Measurements from ENCODE around the gene NOTCH4.
"Not testable (repeated sequence)": the region's sequence is repeated elsewhere in the genome, so short reads cannot be mapped to it uniquely, and the experiment has no call there.

Gene NOTCH4

DNA sequence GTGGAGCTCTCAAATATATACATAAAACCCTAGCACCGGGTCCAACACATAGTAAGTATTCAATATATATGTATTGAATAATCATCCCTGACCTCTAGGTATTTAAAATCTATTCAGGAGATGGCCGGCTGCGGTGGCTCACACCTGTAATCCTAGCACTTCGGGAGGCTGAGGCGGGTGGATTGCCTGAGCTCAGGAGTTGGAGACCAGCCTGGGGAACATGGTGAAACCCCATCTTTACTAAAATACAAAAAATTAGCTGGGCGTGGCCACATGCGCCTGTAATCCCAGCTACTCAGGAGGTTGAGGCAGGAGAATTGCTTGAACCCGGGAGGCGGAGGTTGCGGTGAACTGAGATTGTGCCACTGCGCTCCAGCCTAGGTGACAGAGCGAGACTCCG, 30.8 kb downstream of the NOTCH4 start:
- DNase-seq (ENCODE audit: low spot score) = not testable (repeated sequence)

DNA sequence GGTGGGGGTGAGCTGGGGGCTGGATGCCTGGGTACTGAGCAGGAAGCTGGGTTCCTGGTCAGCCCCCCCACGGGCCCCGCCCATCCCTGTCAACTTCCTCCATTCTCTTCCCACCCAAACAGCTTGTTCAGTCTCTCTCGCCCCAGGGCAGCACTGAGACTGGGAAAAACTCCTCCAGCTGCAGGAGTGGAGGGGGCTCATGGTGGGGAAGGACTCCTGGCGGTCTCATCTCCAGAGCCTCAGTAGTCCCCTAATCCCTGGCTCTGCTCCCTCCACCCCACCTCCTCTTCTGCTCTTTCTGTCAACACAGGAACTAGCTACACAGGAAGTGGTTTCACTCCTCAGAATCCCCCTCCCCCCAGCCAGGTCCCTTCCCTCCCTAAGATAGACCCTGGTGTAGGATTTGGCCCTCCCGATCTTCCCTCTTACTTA, 31.2 kb downstream of the NOTCH4 start, which contains the start of gene GPSM3:
Gene GPSM3, minus strand, starts transcription at position 36 of the 432 bp plus-strand sequence. CDS start 130 bp downstream, outside the sequence.
- DNase-seq (ENCODE audit: low spot score) = no peak

- no peak for DNase-seq (ENCODE audit: low spot score)
These were observed 31.9 kb downstream of the NOTCH4 start for GRCh38 chr6:32191696-32192607.

- no peak for DNase-seq (ENCODE audit: low spot score)
These were observed 32.8 kb downstream of the NOTCH4 start for GRCh38 chr6:32190911-32191677.

GRCh38 chr6:32190054-32190851, 33.6 kb downstream of the NOTCH4 start, which contains the start of gene PBX2:
Gene PBX2 (minus strand): TSS chr6:32190202. CDS start chr6:32189915, 287 bp downstream.
- DNase-seq (ENCODE audit: low spot score) = peak; percentile 73

DNA sequence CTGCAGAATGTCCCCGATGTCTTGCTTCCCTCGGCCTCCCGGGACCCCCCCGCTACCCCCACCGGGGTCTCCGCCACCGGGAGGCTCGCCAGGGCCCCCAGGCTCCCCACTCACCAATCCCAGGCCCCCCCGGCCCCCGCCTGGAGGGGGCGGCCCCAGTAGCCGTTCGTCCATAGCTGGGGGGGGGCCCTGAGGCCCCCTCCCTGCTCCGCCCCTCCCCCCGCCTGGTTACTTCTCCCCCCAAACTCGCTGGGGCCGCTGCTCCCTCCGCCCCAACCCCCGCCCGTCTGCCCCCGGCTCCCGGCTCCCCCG, 34.2 kb downstream of the NOTCH4 start:
- no peak for DNase-seq (ENCODE audit: low spot score)

DNA sequence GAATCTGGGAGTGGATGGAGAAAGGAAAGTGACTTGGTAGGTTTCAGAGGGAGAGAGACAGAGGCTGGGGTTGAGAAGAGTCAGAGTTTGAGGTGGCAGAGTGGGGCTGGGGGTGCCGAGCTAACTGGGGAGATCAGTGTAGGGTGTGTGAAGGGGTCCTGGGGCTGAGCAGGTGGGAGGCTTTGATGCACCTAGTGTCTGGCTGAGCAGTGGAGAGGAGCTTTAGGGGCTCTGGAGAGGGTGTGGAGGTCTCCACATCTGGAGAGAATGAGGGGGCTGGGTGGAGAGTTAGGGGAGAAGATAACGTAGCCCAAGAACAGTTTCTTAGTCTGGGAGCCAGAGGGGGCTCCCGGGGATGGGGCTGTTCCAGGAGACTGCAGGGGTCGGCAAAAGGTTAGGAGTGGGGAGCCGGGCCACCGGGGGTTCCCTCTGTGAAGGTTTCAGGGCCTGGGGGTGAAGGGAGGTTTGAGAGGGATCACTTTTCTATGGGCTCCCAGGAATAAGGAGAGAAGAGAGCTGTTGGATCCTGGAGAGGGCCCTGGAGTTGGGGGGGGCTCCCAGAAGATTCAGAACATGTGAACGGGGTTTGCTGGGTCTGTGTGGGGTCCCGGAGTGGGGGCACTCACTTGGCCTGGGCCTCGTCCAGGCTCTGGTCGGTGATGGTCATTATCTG, 34.7 kb downstream of the NOTCH4 start:
- DNase-seq (ENCODE audit: low spot score) = no peak

- no peak for DNase-seq (ENCODE audit: low spot score)
These were observed 35.3 kb downstream of the NOTCH4 start for GRCh38 chr6:32188381-32189068.

GRCh38 chr6:32187725-32188380, 36.0 kb downstream of the NOTCH4 start:
- DNase-seq (ENCODE audit: low spot score) = not testable (repeated sequence)

DNA sequence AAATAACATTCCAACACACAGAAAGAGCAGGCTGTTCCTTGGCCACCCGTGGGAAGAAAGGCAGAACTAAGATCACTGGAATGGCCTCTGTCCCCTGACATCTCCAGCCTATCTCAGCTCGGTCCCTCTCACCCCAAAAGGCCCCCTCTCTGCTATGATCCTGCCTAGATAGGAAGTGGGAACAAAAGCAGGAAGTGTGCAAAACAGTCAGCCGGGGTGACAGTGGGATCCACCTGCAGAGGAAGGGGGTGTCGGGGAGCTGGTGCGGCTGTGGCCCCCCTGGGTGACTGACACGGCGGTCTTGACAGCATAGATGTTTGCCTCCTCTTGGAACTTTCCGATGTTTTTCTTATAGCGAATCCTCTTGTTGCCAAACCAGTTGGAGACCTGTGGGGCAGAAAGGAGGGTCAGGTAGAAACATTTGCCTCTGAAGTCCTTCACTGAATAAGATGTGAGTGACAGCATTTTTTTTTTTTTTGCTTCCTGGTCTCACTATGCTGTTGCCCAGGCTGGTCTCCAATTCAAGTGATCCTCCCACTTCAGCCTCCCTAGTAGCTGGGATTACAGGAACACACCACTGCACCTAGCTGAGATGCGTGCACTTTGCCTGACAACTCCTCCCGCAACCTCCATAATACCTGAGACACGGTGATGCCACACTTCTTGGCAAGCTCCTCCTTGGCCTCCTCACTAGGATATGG, 36.7 kb downstream of the NOTCH4 start:
- DNase-seq (ENCODE audit: low spot score) = no peak

GRCh38 chr6:32186151-32186840, 37.6 kb downstream of the NOTCH4 start:
- not testable (repeated sequence) for DNase-seq (ENCODE audit: low spot score)

GRCh38 chr6:32185681-32186131, 38.2 kb downstream of the NOTCH4 start:
- peak; percentile 36 for DNase-seq (ENCODE audit: low spot score)

DNA sequence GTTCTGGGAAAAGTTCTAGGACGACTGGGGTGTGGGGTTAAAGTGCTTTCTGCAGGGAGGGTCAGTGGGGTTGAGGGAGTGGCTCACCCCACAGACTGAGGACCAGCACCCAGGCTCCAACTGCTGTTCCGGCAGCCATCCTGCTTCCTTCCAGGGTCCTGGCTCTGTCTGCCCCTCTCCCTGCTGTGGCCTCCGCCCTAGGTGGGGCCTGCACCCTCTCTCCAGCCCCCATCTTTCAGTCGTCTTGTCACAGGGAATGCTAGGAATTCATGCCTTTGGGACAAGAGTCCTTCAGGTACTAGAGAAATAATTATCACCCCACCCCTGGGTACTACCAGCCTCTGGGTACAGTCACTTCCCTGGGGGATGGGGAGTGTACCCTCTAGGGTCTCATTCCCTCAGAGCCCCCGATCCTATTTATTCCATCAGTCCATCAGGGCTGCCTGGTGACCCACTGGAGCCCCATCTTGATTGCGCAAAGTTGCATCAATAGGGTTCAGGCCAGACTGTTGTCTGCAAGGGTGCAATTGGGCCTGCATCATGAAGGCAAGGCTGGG, 39.7 kb downstream of the NOTCH4 start, which contains the start of gene AGER:
Gene AGER, minus strand, starts transcription at position 170 of the 557 bp plus-strand sequence. Its CDS starts 31 bp downstream, at position 139.
- DNase-seq (ENCODE audit: low spot score) = no peak

GRCh38 chr6:32183483-32184083, 40.3 kb downstream of the NOTCH4 start:
- no peak for DNase-seq (ENCODE audit: low spot score)

- DNase-seq (ENCODE audit: low spot score) = no peak
These were observed 40.8 kb downstream of the NOTCH4 start for GRCh38 chr6:32183030-32183429.

DNA sequence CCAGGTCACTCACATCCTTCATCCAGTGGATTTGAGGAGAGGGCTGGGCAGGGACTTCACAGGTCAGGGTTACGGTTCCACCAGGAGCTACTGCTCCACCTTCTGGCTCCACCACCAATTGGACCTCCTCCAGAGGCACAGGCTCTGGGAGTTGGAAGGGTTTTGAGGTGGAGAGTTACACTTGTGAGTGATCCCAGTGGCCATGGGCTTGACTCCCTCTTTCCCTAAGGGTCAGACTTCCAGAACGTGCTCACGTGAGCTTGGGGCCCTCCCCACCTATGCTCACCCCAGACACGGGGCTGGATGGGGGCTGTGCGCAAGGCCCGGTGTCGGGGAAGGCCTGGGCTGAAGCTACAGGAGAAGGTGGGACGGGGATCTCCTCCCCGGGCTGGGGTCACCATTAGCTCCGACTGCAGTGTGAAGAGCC, 41.3 kb downstream of the NOTCH4 start:
- DNase-seq (ENCODE audit: low spot score) = no peak

GRCh38 chr6:32181915-32182529, 41.8 kb downstream of the NOTCH4 start:
- DNase-seq (ENCODE audit: low spot score) = no peak
